SK-N-SH (cell line): ENCODE data around the gene SLC38A2. TPM values are rescaled to one million over a fixed set of nuclear protein-coding genes. Genes with fewer than 3 reads are reported as not detected.

Experiments used
- CTCF ChIA-PET: fragments of 300-600, 350-600 bp; formaldehyde crosslinking; extraction: SDS; loops from one replicate; lab custom pipeline; 2021; lab: Yijun Ruan, JAX
- POLR2A ChIA-PET: fragments of 350-600 bp; sonication (Branson Sonifier 250); formaldehyde crosslinking; extraction: SDS; loops from one replicate; lab custom pipeline; 2020; ENCODE audit warnings: antibody characterized with exemption, inconsistent platforms; lab: Yijun Ruan, JAX
- DNase-seq: peaks from one replicate; pipeline ENCODE4 v3.0.0; 2012
- H2AFZ ChIP-seq: fragments of 200-600 bp; sonication (generic); 2 replicates; pipeline ENCODE4 v1.8.1; 2016; ENCODE audit warnings: antibody characterized with exemption, mild to moderate bottlenecking, low read depth
- H3F3A ChIP-seq: fragments of 200-600 bp; sonication (generic); replicated peaks from 2 replicates; pipeline ENCODE3; 2016; ENCODE audit warnings: antibody characterized with exemption, mild to moderate bottlenecking; ENCODE audit not compliant: insufficient read depth
- H3K27ac ChIP-seq, 2 experiments: fragments of 200-500 bp in 1 of 2; fragments of 200-600 bp in 1 of 2; sonication (Bioruptor generic) in 1 of 2; sonication (generic), shearing (Covaris generic) in 1 of 2; 2 replicates each; pipeline versions ENCODE4 v1.5.1 to v1.6.1; 2014 to 2016; ENCODE audit warnings: low read depth in 2 of 2, inconsistent platforms in 1 of 2, low read length in 1 of 2, mild to moderate bottlenecking in 1 of 2, mixed read lengths in 1 of 2
- H3K27me3 ChIP-seq: fragments of 200-600 bp; sonication (generic), shearing (Covaris generic); 2 replicates; pipeline ENCODE4 v1.6.1; 2016; ENCODE audit warnings: mixed run types; ENCODE audit not compliant: insufficient read depth
- H3K36me3 ChIP-seq, 2 experiments: fragments of 200-500 bp in 1 of 2; fragments of 200-600 bp in 1 of 2; sonication (Bioruptor generic) in 1 of 2; sonication (generic) in 1 of 2; replicated peaks in 1 of 2; 2 replicates each; pipeline versions ENCODE3 to v1.5.1; 2014 to 2016; ENCODE audit warnings: low read length in 1 of 2, mild to moderate bottlenecking in 1 of 2; ENCODE audit not compliant: insufficient read depth in 2 of 2, control insufficient read depth in 1 of 2
- H3K4me1 ChIP-seq, 2 experiments: fragments of 200-500 bp in 1 of 2; fragments of 200-600 bp in 1 of 2; sonication (Bioruptor generic) in 1 of 2; sonication (generic), shearing (Covaris generic) in 1 of 2; 2 replicates each; pipeline versions ENCODE4 v1.5.1 to v1.6.1; 2014 to 2016; ENCODE audit warnings: low read depth in 1 of 2, low read length in 1 of 2, mixed run types in 1 of 2; ENCODE audit not compliant: insufficient read depth in 2 of 2, control insufficient read depth in 1 of 2
- H3K4me2 ChIP-seq: fragments of 200-600 bp; sonication (generic), shearing (Covaris generic); 2 replicates; pipeline ENCODE4 v1.6.1; 2017; ENCODE audit warnings: mixed run types
- H3K4me3 ChIP-seq, 2 experiments: fragments of 200-500 bp in 1 of 2; fragments of 200-600 bp in 1 of 2; sonication (Bioruptor generic) in 1 of 2; sonication (generic), shearing (Covaris generic) in 1 of 2; 2 replicates each; pipeline versions ENCODE4 v1.5.1 to v1.8.1; 2014 to 2016; ENCODE audit warnings: low read depth in 2 of 2, inconsistent platforms in 1 of 2, low read length in 1 of 2, mild to moderate bottlenecking in 1 of 2, mixed read lengths in 1 of 2, moderate library complexity in 1 of 2
- H3K79me2 ChIP-seq: fragments of 200-600 bp; sonication (generic); 2 replicates; pipeline ENCODE4 v1.8.1; 2017; ENCODE audit warnings: mild to moderate bottlenecking; ENCODE audit not compliant: insufficient read depth
- H3K9ac ChIP-seq: fragments of 200-600 bp; sonication (generic); 2 replicates; pipeline ENCODE4 v1.6.1; 2017; ENCODE audit warnings: mixed run types
- H3K9me2 ChIP-seq: fragments of 200-600 bp; sonication (generic); 2 replicates; pipeline ENCODE4 v1.6.1; 2017; ENCODE audit warnings: mixed run types
- H3K9me3 ChIP-seq: fragments of 200-600 bp; sonication (generic); 2 replicates; pipeline ENCODE4 v1.6.1; 2017; ENCODE audit warnings: mixed run types, mild to moderate bottlenecking, moderate library complexity
- H4K20me1 ChIP-seq: fragments of 200-600 bp; sonication (generic); 2 replicates; pipeline ENCODE4 v1.6.1; 2017; ENCODE audit warnings: mild to moderate bottlenecking, mixed run types; ENCODE audit not compliant: insufficient read depth
- ELF1 ChIP-seq: IDR thresholded peaks from 2 replicates; pipeline ENCODE4 v1.4.0; 2012
- EP300 ChIP-seq, 2 experiments: IDR thresholded peaks; 2 replicates each; pipeline versions ENCODE4 v1.4.0 to v1.6.1; 2012; ENCODE audit warnings: borderline replicate concordance in 1 of 2, low read depth in 1 of 2, low read length in 1 of 2
- FOXJ3 ChIP-seq: sonication (generic); formaldehyde crosslinking; IDR thresholded peaks from 2 replicates; pipeline ENCODE4 v1.5.1; 2020; ENCODE audit warnings: mild to moderate bottlenecking, missing genetic modification reagents
- GABPA ChIP-seq: IDR thresholded peaks from 2 replicates; pipeline ENCODE4 v1.4.0; 2012; ENCODE audit warnings: low read depth, mild to moderate bottlenecking
- GATA2 ChIP-seq: sonication (generic); formaldehyde crosslinking; IDR thresholded peaks from 2 replicates; pipeline ENCODE4 v1.5.0; 2020; ENCODE audit warnings: mild to moderate bottlenecking, missing genetic modification reagents
- JUND ChIP-seq: IDR thresholded peaks from 2 replicates; pipeline ENCODE4 v1.4.0; 2012
- RCOR1 ChIP-seq: fragments of 150-350 bp; IDR thresholded peaks from 2 replicates; pipeline ENCODE4 v1.6.1; 2017; ENCODE audit warnings: antibody characterized with exemption, low read length
- RFX5 ChIP-seq: IDR thresholded peaks from 2 replicates; pipeline ENCODE4 v1.6.1; 2012; ENCODE audit warnings: mild to moderate bottlenecking, improper control_type of control experiment, low read length
- SIN3A ChIP-seq: IDR thresholded peaks from 2 replicates; pipeline ENCODE4 v1.6.1; 2012; ENCODE audit warnings: low read depth, mild to moderate bottlenecking, low read length, moderate library complexity, borderline replicate concordance
- TAF1 ChIP-seq: IDR thresholded peaks from 2 replicates; pipeline ENCODE4 v1.6.1; 2012; ENCODE audit warnings: low read depth, mild to moderate bottlenecking, low read length, moderate library complexity, borderline replicate concordance
- TCF12 ChIP-seq: IDR thresholded peaks from 2 replicates; pipeline ENCODE4 v1.4.0; 2012
- TEAD4 ChIP-seq: IDR thresholded peaks from 2 replicates; pipeline ENCODE4 v1.4.0; 2012; ENCODE audit warnings: mild to moderate bottlenecking, borderline replicate concordance; ENCODE audit not compliant: insufficient read depth
- polyA plus RNA-seq, 3 experiments: library from polyadenylated mRNA; depleted of rRNA; stranded (reverse); fragments of >200 nt; gene quantifications; 2 replicates each; pipeline ENCODE4 v1.2.3, GENCODE V29; 2012
- TF ChIP-seq, protein P1 (sequence below): IDR thresholded peaks from 2 replicates; pipeline ENCODE4 v1.6.1; 2012; ENCODE audit warnings: mild to moderate bottlenecking, low read depth, low read length, moderate library complexity
- TF ChIP-seq, protein P2 (sequence below): fragments of 200-600 bp; sonication (generic); IDR thresholded peaks from 2 replicates; pipeline ENCODE4 v1.6.1; 2017; ENCODE audit warnings: antibody characterized with exemption, mild to moderate bottlenecking, moderate library complexity
- TF ChIP-seq, protein P3 (sequence below): fragments of 150-350 bp; IDR thresholded peaks from 2 replicates; pipeline ENCODE4 v1.6.1; 2016; ENCODE audit warnings: mild to moderate bottlenecking, low read depth, low read length

The SLC38A2 gene
- polyA plus RNA-seq, 1 of the 3 experiments (the other 2 are of a cell fraction), result 135 TPM

DNA sequence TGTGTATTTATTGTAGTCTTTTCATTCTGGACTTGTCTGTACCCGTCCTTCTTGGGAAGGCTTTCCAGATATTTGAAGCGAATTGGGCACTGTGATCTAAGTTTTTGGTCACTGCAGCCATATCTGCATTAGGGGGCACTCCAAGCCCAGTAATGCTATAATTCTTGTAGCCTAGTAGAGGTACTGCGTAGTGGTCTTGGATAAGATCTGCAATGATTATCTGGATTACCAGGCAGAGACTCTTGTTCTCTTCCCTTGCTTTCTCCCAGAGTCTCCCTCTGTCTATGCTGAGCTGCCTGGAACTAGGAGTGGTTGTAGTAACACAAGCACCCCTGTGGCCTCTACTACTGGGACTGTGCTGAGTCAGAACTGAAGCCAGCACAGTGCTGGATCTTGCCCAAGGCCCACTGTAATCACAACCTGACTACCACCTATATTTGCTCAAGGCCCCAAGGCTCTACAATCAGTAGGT lies 30.0 kb downstream of the SLC38A2 start (continued):
- no peak for TF ChIP-seq RCOR1
- TF ChIP-seq SIN3A, result no peak
- TF ChIP-seq, protein P1, sequence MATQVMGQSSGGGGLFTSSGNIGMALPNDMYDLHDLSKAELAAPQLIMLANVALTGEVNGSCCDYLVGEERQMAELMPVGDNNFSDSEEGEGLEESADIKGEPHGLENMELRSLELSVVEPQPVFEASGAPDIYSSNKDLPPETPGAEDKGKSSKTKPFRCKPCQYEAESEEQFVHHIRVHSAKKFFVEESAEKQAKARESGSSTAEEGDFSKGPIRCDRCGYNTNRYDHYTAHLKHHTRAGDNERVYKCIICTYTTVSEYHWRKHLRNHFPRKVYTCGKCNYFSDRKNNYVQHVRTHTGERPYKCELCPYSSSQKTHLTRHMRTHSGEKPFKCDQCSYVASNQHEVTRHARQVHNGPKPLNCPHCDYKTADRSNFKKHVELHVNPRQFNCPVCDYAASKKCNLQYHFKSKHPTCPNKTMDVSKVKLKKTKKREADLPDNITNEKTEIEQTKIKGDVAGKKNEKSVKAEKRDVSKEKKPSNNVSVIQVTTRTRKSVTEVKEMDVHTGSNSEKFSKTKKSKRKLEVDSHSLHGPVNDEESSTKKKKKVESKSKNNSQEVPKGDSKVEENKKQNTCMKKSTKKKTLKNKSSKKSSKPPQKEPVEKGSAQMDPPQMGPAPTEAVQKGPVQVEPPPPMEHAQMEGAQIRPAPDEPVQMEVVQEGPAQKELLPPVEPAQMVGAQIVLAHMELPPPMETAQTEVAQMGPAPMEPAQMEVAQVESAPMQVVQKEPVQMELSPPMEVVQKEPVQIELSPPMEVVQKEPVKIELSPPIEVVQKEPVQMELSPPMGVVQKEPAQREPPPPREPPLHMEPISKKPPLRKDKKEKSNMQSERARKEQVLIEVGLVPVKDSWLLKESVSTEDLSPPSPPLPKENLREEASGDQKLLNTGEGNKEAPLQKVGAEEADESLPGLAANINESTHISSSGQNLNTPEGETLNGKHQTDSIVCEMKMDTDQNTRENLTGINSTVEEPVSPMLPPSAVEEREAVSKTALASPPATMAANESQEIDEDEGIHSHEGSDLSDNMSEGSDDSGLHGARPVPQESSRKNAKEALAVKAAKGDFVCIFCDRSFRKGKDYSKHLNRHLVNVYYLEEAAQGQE, result no peak
- no peak for TF ChIP-seq TCF12
- no peak for TF ChIP-seq TEAD4
- no peak for TF ChIP-seq GABPA
- TF ChIP-seq, protein P2, sequence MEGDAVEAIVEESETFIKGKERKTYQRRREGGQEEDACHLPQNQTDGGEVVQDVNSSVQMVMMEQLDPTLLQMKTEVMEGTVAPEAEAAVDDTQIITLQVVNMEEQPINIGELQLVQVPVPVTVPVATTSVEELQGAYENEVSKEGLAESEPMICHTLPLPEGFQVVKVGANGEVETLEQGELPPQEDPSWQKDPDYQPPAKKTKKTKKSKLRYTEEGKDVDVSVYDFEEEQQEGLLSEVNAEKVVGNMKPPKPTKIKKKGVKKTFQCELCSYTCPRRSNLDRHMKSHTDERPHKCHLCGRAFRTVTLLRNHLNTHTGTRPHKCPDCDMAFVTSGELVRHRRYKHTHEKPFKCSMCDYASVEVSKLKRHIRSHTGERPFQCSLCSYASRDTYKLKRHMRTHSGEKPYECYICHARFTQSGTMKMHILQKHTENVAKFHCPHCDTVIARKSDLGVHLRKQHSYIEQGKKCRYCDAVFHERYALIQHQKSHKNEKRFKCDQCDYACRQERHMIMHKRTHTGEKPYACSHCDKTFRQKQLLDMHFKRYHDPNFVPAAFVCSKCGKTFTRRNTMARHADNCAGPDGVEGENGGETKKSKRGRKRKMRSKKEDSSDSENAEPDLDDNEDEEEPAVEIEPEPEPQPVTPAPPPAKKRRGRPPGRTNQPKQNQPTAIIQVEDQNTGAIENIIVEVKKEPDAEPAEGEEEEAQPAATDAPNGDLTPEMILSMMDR, result peak; percentile 56
- no peak for TF ChIP-seq JUND
- TF ChIP-seq TAF1, result no peak
- TF ChIP-seq RFX5, result no peak
- no peak for TF ChIP-seq EP300 (IDR thresholded peaks at IDR 0.05; ENCODE audit: borderline replicate concordance in 1 of 2, low read depth in 1 of 2, low read length in 1 of 2)
- TF ChIP-seq ELF1, result no peak
- TF ChIP-seq, all 33 proteins: peak for 4

- TF ChIP-seq, protein P3, sequence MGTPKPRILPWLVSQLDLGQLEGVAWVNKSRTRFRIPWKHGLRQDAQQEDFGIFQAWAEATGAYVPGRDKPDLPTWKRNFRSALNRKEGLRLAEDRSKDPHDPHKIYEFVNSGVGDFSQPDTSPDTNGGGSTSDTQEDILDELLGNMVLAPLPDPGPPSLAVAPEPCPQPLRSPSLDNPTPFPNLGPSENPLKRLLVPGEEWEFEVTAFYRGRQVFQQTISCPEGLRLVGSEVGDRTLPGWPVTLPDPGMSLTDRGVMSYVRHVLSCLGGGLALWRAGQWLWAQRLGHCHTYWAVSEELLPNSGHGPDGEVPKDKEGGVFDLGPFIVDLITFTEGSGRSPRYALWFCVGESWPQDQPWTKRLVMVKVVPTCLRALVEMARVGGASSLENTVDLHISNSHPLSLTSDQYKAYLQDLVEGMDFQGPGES, result no peak
- no peak for TF ChIP-seq GATA2 (CRISPR knock-in tag)
- no peak for TF ChIP-seq SIN3A
- no peak for TF ChIP-seq FOXJ3 (CRISPR knock-in tag)
- TF ChIP-seq, protein P1, result 0 out of 2 replicates have a peak, but pooled peaks have one; percentile 30
- Histone ChIP-seq H3K9ac (no peak overlapping the region), H2AFZ (no peak overlapping the region), H4K20me1 (no peaks in the 10 kb centered on the region), H3F3A (peaks cover 7% of the 10 kb centered on the region), H3K27me3 (no peaks in the 10 kb centered on the region), H3K27ac (no peak overlapping the region), H3K36me3 (no peaks in the 10 kb centered on the region), H3K4me3 (no peak overlapping the region), H3K9me2 (no peaks in the 10 kb centered on the region), H3K4me1 (no peaks in the 10 kb centered on the region), H3K79me2 (no peaks in the 10 kb centered on the region), H3K9me3 (no peaks in the 10 kb centered on the region), H3K4me2 (no peak overlapping the region)
- CTCF ChIA-PET, result no interaction called here
- POLR2A ChIA-PET, result no interaction called here
- no peak for DNase-seq
Observed at GRCh38 chr12:46339051-46339450, 33.5 kb downstream of the SLC38A2 start.
